ENCODE measurements around the gene ADCYAP1R1.

The ADCYAP1R1 gene

GRCh38 chr7:31051598-31052486 is at the start of gene ADCYAP1R1:
TSS of gene ADCYAP1R1 (plus strand) at chr7:31052308. CDS start at chr7:31063265, 10,957 bp downstream.
- DNase-seq (ENCODE audit: low spot score): peak; percentile 46

- no peak for DNase-seq (ENCODE audit: low spot score)
These were observed 49.0 kb upstream of the ADCYAP1R1 start for GRCh38 chr7:31003097-31003496.

- DNase-seq (ENCODE audit: low spot score): no peak
These were observed 48.4 kb upstream of the ADCYAP1R1 start for GRCh38 chr7:31003721-31004120.

- no peak for DNase-seq (ENCODE audit: low spot score)
These were observed 47.7 kb upstream of the ADCYAP1R1 start for GRCh38 chr7:31004393-31004792.

- DNase-seq (ENCODE audit: low spot score): no peak
These were observed 45.3 kb upstream of the ADCYAP1R1 start for GRCh38 chr7:31006857-31007256.

- DNase-seq (ENCODE audit: low spot score): no peak
These were observed 44.5 kb upstream of the ADCYAP1R1 start for GRCh38 chr7:31007634-31008033.

- no peak for DNase-seq (ENCODE audit: low spot score)
These were observed 37.3 kb upstream of the ADCYAP1R1 start for GRCh38 chr7:31014826-31015225.

GRCh38 chr7:31017032-31017675 is 35.0 kb upstream of the ADCYAP1R1 start:
- no peak for DNase-seq (ENCODE audit: low spot score)

- DNase-seq (ENCODE audit: low spot score): no peak
These were observed 34.4 kb upstream of the ADCYAP1R1 start for GRCh38 chr7:31017721-31018120.

GRCh38 chr7:31019509-31019908 is 32.6 kb upstream of the ADCYAP1R1 start:
- DNase-seq (ENCODE audit: low spot score): no peak

GRCh38 chr7:31020161-31020560 is 31.9 kb upstream of the ADCYAP1R1 start:
- no peak for DNase-seq (ENCODE audit: low spot score)

- no peak for DNase-seq (ENCODE audit: low spot score)
These were observed 31.5 kb upstream of the ADCYAP1R1 start for GRCh38 chr7:31020652-31021051.

GRCh38 chr7:31022117-31022516 is 30.0 kb upstream of the ADCYAP1R1 start:
- no peak for DNase-seq (ENCODE audit: low spot score)

GRCh38 chr7:31022726-31023125 is 29.4 kb upstream of the ADCYAP1R1 start:
- no peak for DNase-seq (ENCODE audit: low spot score)

GRCh38 chr7:31023877-31024276 is 28.2 kb upstream of the ADCYAP1R1 start:
- DNase-seq (ENCODE audit: low spot score): no peak

- no peak for DNase-seq (ENCODE audit: low spot score)
These were observed 24.7 kb upstream of the ADCYAP1R1 start for GRCh38 chr7:31027161-31027965.

- no peak for DNase-seq (ENCODE audit: low spot score)
These were observed 24.1 kb upstream of the ADCYAP1R1 start for GRCh38 chr7:31028006-31028405.

- DNase-seq (ENCODE audit: low spot score): peak; percentile 33
These were observed 23.6 kb upstream of the ADCYAP1R1 start for GRCh38 chr7:31028417-31028992.

GRCh38 chr7:31029251-31030042 is 22.7 kb upstream of the ADCYAP1R1 start:
- no peak for DNase-seq (ENCODE audit: low spot score)

- DNase-seq (ENCODE audit: low spot score): no peak
These were observed 18.3 kb upstream of the ADCYAP1R1 start for GRCh38 chr7:31033674-31034300.

GRCh38 chr7:31036924-31037323 is 15.2 kb upstream of the ADCYAP1R1 start:
- DNase-seq (ENCODE audit: low spot score): no peak
